ENCODE results near the gene USP9X. TPM values are rescaled to one million over a fixed set of nuclear protein-coding genes. Genes with fewer than 3 reads are reported as not detected.

USP9X gene
- total RNA-seq, 1 donor from 2014 or later: 72.4 TPM

- H3K27me3 ChIP-seq: no peaks in the 10 kb centered on the region
- H3K36me3 ChIP-seq: no peaks in the 10 kb centered on the region
- no peak overlapping the region for H3K4me3 ChIP-seq
- TF ChIP-seq POLR2A (IDR thresholded peaks at IDR 0.05) (no peak), POLR2AphosphoS5 (IDR thresholded peaks at IDR 0.05; ENCODE audit: insufficient read depth in 1 of 2, low read depth in 1 of 2) (no peak), CTCF (IDR thresholded peaks at IDR 0.05) (no peak)
- intact Hi-C loops (cut with DNase I): no loop called here
- no peak overlapping the region for H3K27ac ChIP-seq
- H3K4me1 ChIP-seq: peaks cover 67% of the 10 kb centered on the region
- no peaks in the 10 kb centered on the region for H3K9me3 ChIP-seq
- no peak for DNase-seq (ENCODE audit: extremely low spot score in 2 of 2)
Observed at GRCh38 chrX:41095174-41095573, 9.9 kb downstream of the USP9X start.

- TF ChIP-seq POLR2A (IDR thresholded peaks at IDR 0.05) (no peak), CTCF (IDR thresholded peaks at IDR 0.05) (no peak), POLR2AphosphoS5 (IDR thresholded peaks at IDR 0.05; ENCODE audit: insufficient read depth in 1 of 2, low read depth in 1 of 2) (no peak)
- H3K9me3 ChIP-seq: no peaks in the 10 kb centered on the region
- peaks cover 64% of the 10 kb centered on the region for H3K4me1 ChIP-seq
- intact Hi-C loops (cut with DNase I): no loop called here
- no peak overlapping the region for H3K27ac ChIP-seq
- no peaks in the 10 kb centered on the region for H3K27me3 ChIP-seq
- no peak for DNase-seq (ENCODE audit: extremely low spot score in 2 of 2)
- H3K4me3 ChIP-seq: no peak overlapping the region
- no peaks in the 10 kb centered on the region for H3K36me3 ChIP-seq
Observed at GRCh38 chrX:41095908-41096307, 10.7 kb downstream of the USP9X start.

GRCh38 chrX:41096339-41096955 is 11.2 kb downstream of the USP9X start:
- Histone ChIP-seq H3K27me3 (no peaks in the 10 kb centered on the region), H3K36me3 (no peaks in the 10 kb centered on the region), H3K4me3 (no peak overlapping the region), H3K9me3 (no peaks in the 10 kb centered on the region), H3K4me1 (peaks cover 64% of the 10 kb centered on the region), H3K27ac (no peak overlapping the region)
- intact Hi-C loops (cut with DNase I): no loop called here
- no peak for DNase-seq (ENCODE audit: extremely low spot score in 2 of 2)
- TF ChIP-seq POLR2AphosphoS5 (IDR thresholded peaks at IDR 0.05; ENCODE audit: insufficient read depth in 1 of 2, low read depth in 1 of 2) (no peak), CTCF (IDR thresholded peaks at IDR 0.05) (no peak), POLR2A (IDR thresholded peaks at IDR 0.05) (no peak)

- no peaks in the 10 kb centered on the region for H3K36me3 ChIP-seq
- no peak for TF ChIP-seq CTCF (IDR thresholded peaks at IDR 0.05)
- TF ChIP-seq POLR2AphosphoS5 (IDR thresholded peaks at IDR 0.05; ENCODE audit: insufficient read depth in 1 of 2, low read depth in 1 of 2): no peak
- no peak for TF ChIP-seq POLR2A (IDR thresholded peaks at IDR 0.05)
- intact Hi-C loops (cut with DNase I): no loop called here
- peaks cover 58% of the 10 kb centered on the region for H3K4me1 ChIP-seq
- no peak overlapping the region for H3K27ac ChIP-seq
- H3K27me3 ChIP-seq: no peaks in the 10 kb centered on the region
- no peak overlapping the region for H3K4me3 ChIP-seq
- no peaks in the 10 kb centered on the region for H3K9me3 ChIP-seq
- no peak for DNase-seq (ENCODE audit: extremely low spot score in 2 of 2)
Observed at GRCh38 chrX:41097326-41097725, 12.1 kb downstream of the USP9X start.

- H3K27me3 ChIP-seq: no peaks in the 10 kb centered on the region
- H3K27ac ChIP-seq: no peak overlapping the region
- H3K36me3 ChIP-seq: no peaks in the 10 kb centered on the region
- no peaks in the 10 kb centered on the region for H3K9me3 ChIP-seq
- peaks cover 31% of the 10 kb centered on the region for H3K4me1 ChIP-seq
- intact Hi-C loops (cut with DNase I): loop anchor here (10.0 kb wide), 1 partner anchor 215 kb away; no protein-coding TSS in a partner anchor
- no peak overlapping the region for H3K4me3 ChIP-seq
- TF ChIP-seq POLR2A (IDR thresholded peaks at IDR 0.05): no peak
- TF ChIP-seq POLR2AphosphoS5 (IDR thresholded peaks at IDR 0.05; ENCODE audit: insufficient read depth in 1 of 2, low read depth in 1 of 2): peak in 1 of 2 donors; percentile 25
- TF ChIP-seq CTCF (IDR thresholded peaks at IDR 0.05): no peak
- DNase-seq (ENCODE audit: extremely low spot score in 2 of 2): no peak
Observed at GRCh38 chrX:41100200-41100599, 15.0 kb downstream of the USP9X start.

All from vagina (tissue), 2 donors.